AG08396 (cell line): ENCODE data around the gene SLC30A5.

Experiments used
- DNase-seq: peaks from one replicate; pipeline ENCODE4 v3.0.0; 2012; ENCODE audit warnings: low spot score, mixed read lengths

Gene SLC30A5

GRCh38 chr5:69167929-69168328 is 74.1 kb downstream of the SLC30A5 start:
- no peak for DNase-seq

GRCh38 chr5:69170495-69170894 is 76.7 kb downstream of the SLC30A5 start:
- no peak for DNase-seq

- no peak for DNase-seq
These were observed 77.2 kb downstream of the SLC30A5 start for GRCh38 chr5:69170969-69171368.
